A549 (cell line): Measurements from ENCODE around the gene C11orf68. TPM values are rescaled to one million over a fixed set of nuclear protein-coding genes. Genes with fewer than 3 reads are reported as not detected.

Experiments
- ATAC-seq, 2 experiments: fragments of 200-7000 bp in 1 of 2; fragments of >200 bp in 1 of 2; cut with Nextera tagmentation in 1 of 2; cut with Tn5 transposase in 1 of 2; 3 replicates each; pipeline versions ENCODE4 v1.8.0 to v1.9.1; 2018 to 2020; ENCODE audit warnings: mild to moderate bottlenecking in 1 of 2, moderate library complexity in 1 of 2
- CTCF ChIA-PET: fragments of 300-600 bp; sonication (Branson Sonifier 250); formaldehyde crosslinking; extraction: SDS; loops from one replicate; lab custom pipeline; 2021; ENCODE audit warnings: antibody characterized with exemption, inconsistent platforms; lab: Yijun Ruan, JAX
- POLR2A ChIA-PET: fragments of 350-600 bp; formaldehyde crosslinking; extraction: SDS; loops from one replicate; lab custom pipeline; 2021; ENCODE audit warnings: antibody characterized with exemption, inconsistent platforms; lab: Yijun Ruan, JAX
- DNase-seq, 2 experiments: peaks; one replicate each; pipeline versions ENCODE4 v3.0.0 to v3.0.0-alpha.2; 2011 to 2016; ENCODE audit warnings: low read depth in 1 of 2, low spot score in 1 of 2
- FAIRE-seq: peaks from 2 replicates; lab custom pipeline; 2011; peaks lifted over from hg19 to GRCh38; lab: Jason Lieb, UNC
- H3K27ac ChIP-seq, 2 experiments: fragments of >200 bp; sonication (Bioruptor Twin); formaldehyde crosslinking; 3 replicates each; pipeline ENCODE4 v1.5.1; 2016 to 2017
- H3K4me1 ChIP-seq: fragments of >200 bp; sonication (Bioruptor Twin); formaldehyde crosslinking; 3 replicates; pipeline ENCODE4 v1.6.1; 2016
- H3K4me2 ChIP-seq: fragments of >200 bp; sonication (Bioruptor Twin); formaldehyde crosslinking; 3 replicates; pipeline ENCODE4 v1.6.1; 2016
- H3K4me3 ChIP-seq: fragments of >200 bp; sonication (Bioruptor Twin); formaldehyde crosslinking; 3 replicates; pipeline ENCODE4 v1.5.1; 2016
- H3K9me3 ChIP-seq: fragments of >200 bp; sonication (Bioruptor Twin); formaldehyde crosslinking; 3 replicates; pipeline ENCODE4 v1.6.1; 2016
- CEBPB ChIP-seq, 2 experiments: fragments of >200 bp in 1 of 2; sonication (Bioruptor Twin) in 1 of 2; formaldehyde crosslinking in 1 of 2; IDR thresholded peaks; 2 replicates each; pipeline ENCODE4 v1.6.1; 2012 to 2016
- CHD2 ChIP-seq: fragments of 150-350 bp; IDR thresholded peaks from 2 replicates; pipeline ENCODE4 v1.6.1; 2014; ENCODE audit warnings: low read length; ENCODE audit not compliant: partially characterized antibody
- EHF ChIP-seq: fragments of 250-450 bp; sonication (Bioruptor Pico); IDR thresholded peaks from 2 replicates; pipeline ENCODE4 v1.5.0; 2020; ENCODE audit warnings: mild to moderate bottlenecking
- EP300 ChIP-seq, 2 experiments: fragments of >200 bp; sonication (Bioruptor Twin); formaldehyde crosslinking; IDR thresholded peaks; 2 replicates in 1 of 2; 3 replicates in 1 of 2; pipeline ENCODE4 v1.6.1; 2016 to 2017
- FOSB ChIP-seq: fragments of 250-450 bp; sonication (Bioruptor Pico); IDR thresholded peaks from 2 replicates; pipeline ENCODE4 v1.5.0; 2020; ENCODE audit warnings: mild to moderate bottlenecking, moderate library complexity
- FOSL2 ChIP-seq, 2 experiments: fragments of 450-650 bp in 1 of 2; fragments of >200 bp in 1 of 2; sonication (Bioruptor Twin) in 1 of 2; formaldehyde crosslinking; IDR thresholded peaks; 2 replicates each; pipeline versions ENCODE4 v1.5.0 to v1.6.1; 2016 to 2020; ENCODE audit warnings: mild to moderate bottlenecking in 1 of 2, moderate library complexity in 1 of 2
- HMGXB4 ChIP-seq: fragments of 250-450 bp; sonication (Bioruptor Pico); IDR thresholded peaks from 2 replicates; pipeline ENCODE4 v1.5.0; 2021; ENCODE audit warnings: mild to moderate bottlenecking, moderate library complexity, borderline replicate concordance
- MAZ ChIP-seq: fragments of 150-350 bp; IDR thresholded peaks from 2 replicates; pipeline ENCODE4 v1.6.1; 2014; ENCODE audit warnings: antibody characterized with exemption, low read depth, low read length, borderline replicate concordance
- MYC ChIP-seq: IDR thresholded peaks from 2 replicates; pipeline ENCODE4 v1.6.1; 2012; ENCODE audit warnings: mild to moderate bottlenecking, inconsistent platforms, low read length, improper control_type of control experiment, borderline replicate concordance
- NFE2L2 ChIP-seq: fragments of 150-350 bp; conservative IDR thresholded peaks from 2 replicates; pipeline ENCODE4 v1.6.1; 2014; ENCODE audit warnings: low read length
- NPAS2 ChIP-seq: fragments of 250-450 bp; sonication (Bioruptor Pico); IDR thresholded peaks from 2 replicates; pipeline ENCODE4 v1.8.0; 2022; ENCODE audit warnings: mild to moderate bottlenecking, moderate library complexity, borderline replicate concordance
- POLR2AphosphoS2 ChIP-seq: conservative IDR thresholded peaks from 2 replicates; pipeline ENCODE4 v1.6.1; 2012; ENCODE audit warnings: low read length, improper control_type of control experiment, inconsistent platforms
- RARB ChIP-seq: fragments of 250-450 bp; sonication (Bioruptor Pico); IDR thresholded peaks from 2 replicates; pipeline ENCODE4 v1.8.0; 2021; ENCODE audit warnings: mild to moderate bottlenecking, moderate library complexity
- REST ChIP-seq: fragments of 200-600 bp; sonication (generic); IDR thresholded peaks from 2 replicates; pipeline ENCODE4 v1.6.1; 2016; ENCODE audit warnings: antibody characterized with exemption, mild to moderate bottlenecking, moderate library complexity
- TFCP2L1 ChIP-seq: fragments of 250-450 bp; sonication (Bioruptor Pico); IDR thresholded peaks from 2 replicates; pipeline ENCODE4 v1.5.0; 2021; ENCODE audit warnings: mild to moderate bottlenecking
- USF2 ChIP-seq: fragments of 450-650 bp; IDR thresholded peaks from 2 replicates; pipeline ENCODE4 v1.6.1; 2014; ENCODE audit warnings: antibody characterized with exemption
- WGBS: methylation state at CpG from one replicate; pipeline ENCODE4 v1.1.6; 2017; ENCODE audit errors: missing lambda C conversion rate; 5-methylcytosine and 5-hydroxymethylcytosine counted together
- polyA plus RNA-seq, 4 experiments: library from polyadenylated mRNA; depleted of rRNA in 3 of 4; stranded (reverse); fragments of >200 nt; fragmentation: RNase III in 1 of 4; extraction: RNeasy Plus Mini Kit Qiagen cat#74134 plus additional on column Dnase treatment in 1 of 4; gene quantifications; 2 replicates in 3 of 4; 3 replicates in 1 of 4; pipeline ENCODE4 v1.2.3, GENCODE V29; 2011 to 2017
- TF ChIP-seq, protein P1 (sequence below): IDR thresholded peaks from 2 replicates; pipeline ENCODE4 v1.6.1; 2012; ENCODE audit warnings: low read depth, borderline replicate concordance
- TF ChIP-seq, protein P2 (sequence below): fragments of >200 bp; sonication (Bioruptor Twin); formaldehyde crosslinking; IDR thresholded peaks from 2 replicates; pipeline ENCODE4 v1.6.1; 2016
- TF ChIP-seq, protein P3 (sequence below): IDR thresholded peaks from 2 replicates; pipeline ENCODE4 v1.6.1; 2012

The C11orf68 gene
- polyA plus RNA-seq, 2 of the 4 experiments (the other 2 are of a cell fraction): 10.6 to 17.0 TPM

DNA sequence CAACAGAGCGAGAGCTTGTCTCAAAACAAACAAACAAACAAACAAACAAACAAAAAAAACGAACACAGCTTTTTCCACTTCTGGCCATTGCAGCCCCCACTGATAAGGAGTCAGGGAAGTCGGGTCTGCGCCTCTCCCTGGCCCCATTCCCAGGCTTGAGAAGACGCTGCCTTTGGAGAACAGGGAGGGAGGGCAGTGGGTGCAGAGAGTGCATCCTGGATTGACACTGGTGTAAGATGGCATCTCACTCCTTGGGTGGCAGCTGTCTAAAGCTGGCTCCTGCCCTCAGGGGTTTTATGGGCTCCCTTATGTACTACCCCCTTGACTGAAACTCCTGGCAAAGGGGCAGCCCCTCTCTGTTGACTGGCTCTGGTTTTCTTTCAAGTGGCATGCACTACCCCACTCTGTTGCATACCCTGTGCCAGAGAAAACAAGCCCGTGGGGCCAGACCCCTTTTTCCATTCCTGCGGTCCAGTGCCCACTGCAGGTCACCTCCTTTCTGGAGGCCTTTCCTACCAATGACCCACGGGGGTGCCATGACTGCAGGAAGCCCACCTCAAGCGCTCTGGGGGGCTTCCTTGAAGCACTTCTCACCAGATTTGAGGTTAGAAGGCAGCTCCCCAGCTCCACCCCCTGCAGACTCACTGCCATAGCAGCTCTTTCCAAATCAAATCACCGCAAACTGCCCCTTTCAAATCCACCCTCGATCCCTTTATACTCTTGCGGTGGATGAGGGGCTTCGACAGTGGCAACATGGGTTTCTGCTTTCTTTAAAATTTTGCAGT, 13.1 kb upstream of the C11orf68 start:
- no peak for FAIRE-seq
- Histone ChIP-seq H3K9me3 (no peaks in the 10 kb centered on the region), H3K4me2 (peak overlapping the region; percentile 58; the same call in 1 of the 3 replicates), H3K4me3 (no peak overlapping the region), H3K4me1 (peaks cover 9% of the 10 kb centered on the region; the same call in 1 of the 3 replicates), H3K27ac (no peak overlapping the region; a peak in 1 of 6 replicates)
- peak; percentile 53 to 55 for ATAC-seq
- DNase-seq: no peak
- 73% methylated on average over 13 of the region's 13 CpGs for WGBS
- no peak for TF ChIP-seq FOSL2 (IDR thresholded peaks at IDR 0.05)
- TF ChIP-seq FOSL2 (CRISPR knock-in tag; IDR thresholded peaks at IDR 0.05): no peak
- TF ChIP-seq, protein P1, sequence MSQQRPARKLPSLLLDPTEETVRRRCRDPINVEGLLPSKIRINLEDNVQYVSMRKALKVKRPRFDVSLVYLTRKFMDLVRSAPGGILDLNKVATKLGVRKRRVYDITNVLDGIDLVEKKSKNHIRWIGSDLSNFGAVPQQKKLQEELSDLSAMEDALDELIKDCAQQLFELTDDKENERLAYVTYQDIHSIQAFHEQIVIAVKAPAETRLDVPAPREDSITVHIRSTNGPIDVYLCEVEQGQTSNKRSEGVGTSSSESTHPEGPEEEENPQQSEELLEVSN: 0 out of 2 replicates have a peak, but pooled peaks have one; percentile 10
- TF ChIP-seq MYC: no peak
- TF ChIP-seq, protein P2, sequence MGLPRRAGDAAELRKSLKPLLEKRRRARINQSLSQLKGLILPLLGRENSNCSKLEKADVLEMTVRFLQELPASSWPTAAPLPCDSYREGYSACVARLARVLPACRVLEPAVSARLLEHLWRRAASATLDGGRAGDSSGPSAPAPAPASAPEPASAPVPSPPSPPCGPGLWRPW: no peak
- POLR2A ChIA-PET: interaction anchor here (0.6 kb wide), 1 partner anchor 86 kb away, joined by 4 read pairs; no protein-coding TSS in a partner anchor
- CTCF ChIA-PET: interaction anchor here (0.8 to 2.6 kb wide), 12 partner anchors 9 to 221 kb away, joined by 3 to 15 read pairs (median 4); partner anchors contain the start of genes CCDC85B, FIBP and MUS81

GRCh38 chr11:65928667-65929066, 9.8 kb upstream of the C11orf68 start:
- no peaks in the 10 kb centered on the region for H3K9me3 ChIP-seq
- ATAC-seq (no peak), DNase-seq (no peak), FAIRE-seq (no peak)
- no peak overlapping the region for H3K4me3 ChIP-seq
- H3K27ac ChIP-seq: no peak overlapping the region
- H3K4me1 ChIP-seq: peaks cover 9% of the 10 kb centered on the region; the same call in 1 of the 3 replicates
- H3K4me2 ChIP-seq: no peak overlapping the region
- 89% methylated on average over 6 of the region's 6 CpGs for WGBS
- TF ChIP-seq, protein P3, sequence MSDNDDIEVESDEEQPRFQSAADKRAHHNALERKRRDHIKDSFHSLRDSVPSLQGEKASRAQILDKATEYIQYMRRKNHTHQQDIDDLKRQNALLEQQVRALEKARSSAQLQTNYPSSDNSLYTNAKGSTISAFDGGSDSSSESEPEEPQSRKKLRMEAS: no peak
- no peak for TF ChIP-seq USF2
- no peak for TF ChIP-seq CEBPB (IDR thresholded peaks at IDR 0.05)
- POLR2A ChIA-PET: no interaction called here
- CTCF ChIA-PET: interaction anchor here (0.9 to 1.4 kb wide), 3 partner anchors 16 to 149 kb away, joined by 3 to 4 read pairs (median 3); no protein-coding TSS in a partner anchor

GRCh38 chr11:65927904-65928397, 9.1 kb upstream of the C11orf68 start:
- POLR2A ChIA-PET: no interaction called here
- WGBS: 72% methylated on average over 9 of the region's 9 CpGs

More at GRCh38 chr11:65927904-65928397, 9.1 kb upstream of the C11orf68 start:
- TF ChIP-seq EP300 (IDR thresholded peaks at IDR 0.05) (no peak), TFCP2L1 (CRISPR knock-in tag) (no peak), CHD2 (no peak), RARB (CRISPR knock-in tag) (no peak), NPAS2 (no peak), FOSB (CRISPR knock-in tag) (no peak), POLR2AphosphoS2 (no peak), REST (no peak), CEBPB (IDR thresholded peaks at IDR 0.05) (no peak), NFE2L2 (no peak), EHF (CRISPR knock-in tag) (no peak), MAZ (no peak), HMGXB4 (CRISPR knock-in tag) (no peak)
- CTCF ChIA-PET: interaction anchor here (1.2 to 1.4 kb wide), 4 partner anchors 9 to 148 kb away, joined by 3 to 4 read pairs (median 3); partner anchors contain the start of gene MUS81
- H3K9me3 ChIP-seq: no peaks in the 10 kb centered on the region
- no peak overlapping the region for H3K27ac ChIP-seq
- DNase-seq: no peak
- peaks cover 8% of the 10 kb centered on the region; the same call in 1 of the 3 replicates for H3K4me1 ChIP-seq
- no peak overlapping the region for H3K4me2 ChIP-seq
- ATAC-seq: 0 out of 6 replicates have a peak, but pooled peaks of 1 of the 2 experiments have one; percentile 10
- no peak for FAIRE-seq
- no peak overlapping the region for H3K4me3 ChIP-seq
